ENCODE results near the gene NIPA2. TPM values are rescaled to one million over a fixed set of nuclear protein-coding genes. Genes with fewer than 3 reads are reported as not detected.

Gene NIPA2
- total RNA-seq, 2 donors from 2014 or later = 32.0 to 34.5 TPM

DNA sequence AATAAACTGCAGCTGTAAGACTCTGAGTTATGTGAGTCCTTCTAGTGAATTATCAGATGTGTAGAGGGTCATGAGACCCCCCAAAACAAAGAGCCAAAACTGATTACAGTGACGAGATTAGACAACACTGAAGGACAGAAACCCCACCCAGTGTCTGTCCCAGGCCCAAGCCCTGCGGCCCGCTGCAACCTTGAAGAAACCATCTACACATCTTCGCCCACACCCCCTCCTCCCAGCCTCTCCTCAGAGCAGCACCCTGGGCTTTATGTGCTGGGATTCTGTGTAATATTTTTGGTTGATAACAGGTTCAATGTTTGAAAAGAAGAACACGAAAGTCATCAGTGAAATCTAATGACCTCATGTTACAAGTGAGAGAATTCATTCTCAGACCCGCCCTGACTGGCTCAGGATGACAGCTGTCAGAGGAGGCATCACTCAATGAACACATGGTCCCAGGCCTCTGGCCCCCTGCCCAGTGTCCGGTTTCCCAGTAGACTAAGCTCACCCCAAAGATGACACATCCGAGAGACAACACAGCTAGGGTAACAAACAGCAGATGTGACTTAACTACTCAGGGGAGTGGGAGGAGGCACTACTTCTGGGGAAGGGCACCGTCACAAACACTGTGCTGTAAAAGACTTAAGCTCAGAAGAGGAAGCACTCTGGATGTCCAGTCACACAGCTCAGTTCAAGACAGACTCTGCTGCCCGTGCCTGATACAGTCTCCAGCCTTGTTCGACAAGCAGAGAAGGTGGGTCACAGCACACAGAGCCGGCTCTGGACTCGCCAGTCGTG is 48.9 kb downstream of the NIPA2 start:
- peaks cover 4% of the 10 kb centered on the region for H3K36me3 Mint-ChIP-seq (ENCODE audit: low read depth)
- no peak overlapping the region for H3K4me3 Mint-ChIP-seq
- H3K9me3 ChIP-seq (ENCODE audit: control insufficient read depth, low read length, poor library complexity, severe bottlenecking) = no peaks in the 10 kb centered on the region
- DNase-seq = no peak
- H3K27me3 Mint-ChIP-seq = no peaks in the 10 kb centered on the region
- no peak overlapping the region for H3K27ac Mint-ChIP-seq
- H3K4me1 Mint-ChIP-seq = peaks cover 5% of the 10 kb centered on the region
- no peak for ATAC-seq

DNA sequence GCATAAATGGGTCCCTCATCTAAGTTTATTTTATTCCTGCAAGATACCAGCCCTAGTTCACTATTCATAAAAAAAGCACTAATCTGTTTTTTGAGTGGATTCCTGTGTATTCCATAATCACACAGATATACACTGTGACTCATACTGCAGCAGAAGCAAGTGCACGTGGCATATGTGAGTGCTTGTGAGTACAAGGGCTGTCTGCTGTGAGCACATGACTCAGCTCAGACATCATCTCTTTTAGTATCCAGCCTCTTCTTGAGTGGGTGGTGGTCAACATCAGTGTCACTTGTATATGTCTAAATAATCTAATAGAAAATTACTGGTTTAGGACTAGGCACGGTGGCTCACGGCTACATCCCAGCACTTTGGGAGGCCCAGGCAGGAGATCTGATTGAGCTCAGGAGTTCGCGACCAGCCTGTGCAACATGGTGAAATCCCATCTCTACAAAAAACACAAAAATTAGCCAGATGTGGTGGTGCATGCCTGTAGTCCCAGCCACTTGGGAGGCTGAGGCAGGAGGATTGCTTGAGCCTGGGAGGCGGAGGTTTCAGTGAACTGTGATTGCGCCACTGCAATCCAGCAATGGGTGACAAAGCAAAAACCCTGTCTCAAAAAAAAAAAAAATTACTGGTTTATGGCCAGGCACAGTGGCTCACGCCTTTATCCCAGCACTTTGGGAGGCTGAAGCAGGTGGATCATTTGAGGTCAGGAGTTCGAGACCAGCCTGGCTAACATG is 49.8 kb downstream of the NIPA2 start:
- H3K27me3 Mint-ChIP-seq = no peaks in the 10 kb centered on the region
- H3K4me1 Mint-ChIP-seq = peaks cover 5% of the 10 kb centered on the region
- DNase-seq (no peak), ATAC-seq (no peak)
- peaks cover 6% of the 10 kb centered on the region for H3K36me3 Mint-ChIP-seq (ENCODE audit: low read depth)
- H3K9me3 ChIP-seq (ENCODE audit: control insufficient read depth, low read length, poor library complexity, severe bottlenecking) = no peaks in the 10 kb centered on the region
- no peak overlapping the region for H3K4me3 Mint-ChIP-seq
- no peak overlapping the region for H3K27ac Mint-ChIP-seq

DNA sequence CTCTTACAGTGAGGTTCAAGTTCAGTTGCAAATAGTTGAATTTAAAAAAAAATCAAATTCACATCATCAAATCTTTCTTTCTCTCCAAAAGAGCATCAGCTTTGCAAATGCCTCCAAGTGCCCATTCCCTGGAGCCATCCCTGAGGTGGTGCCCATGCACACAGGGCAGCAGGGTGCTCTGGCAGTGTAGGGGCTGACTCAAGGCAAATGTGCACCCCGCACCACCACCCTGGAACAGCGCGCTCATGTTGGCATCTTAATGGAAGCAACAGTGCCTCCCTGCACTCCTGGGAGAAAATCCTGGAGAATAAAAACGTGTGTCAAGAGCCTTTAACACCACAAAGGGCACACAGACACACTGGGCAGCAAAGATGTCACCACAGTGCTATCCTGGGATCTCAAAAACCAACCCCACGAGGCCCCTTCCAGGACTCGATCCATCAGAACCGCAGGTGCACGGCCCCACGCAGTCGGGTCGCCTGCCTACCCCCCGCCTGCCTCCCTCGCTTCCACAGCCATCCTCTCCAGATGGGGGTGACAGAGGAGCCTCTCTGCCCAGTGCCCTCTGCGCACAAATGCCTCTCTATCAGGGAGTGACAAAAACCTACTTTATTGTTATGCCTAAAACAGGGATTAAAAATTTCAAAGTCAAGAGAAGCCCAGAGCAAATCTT is 50.8 kb downstream of the NIPA2 start:
- Mint-ChIP-seq H3K4me3 (no peak overlapping the region), H3K4me1 (peaks cover 3% of the 10 kb centered on the region), H3K36me3 (ENCODE audit: low read depth) (peaks cover 6% of the 10 kb centered on the region), H3K27me3 (no peaks in the 10 kb centered on the region), H3K27ac (peak overlapping the region; percentile 16)
- ATAC-seq = no peak
- no peaks in the 10 kb centered on the region for H3K9me3 ChIP-seq (ENCODE audit: control insufficient read depth, low read length, poor library complexity, severe bottlenecking)
- no peak for DNase-seq

DNA sequence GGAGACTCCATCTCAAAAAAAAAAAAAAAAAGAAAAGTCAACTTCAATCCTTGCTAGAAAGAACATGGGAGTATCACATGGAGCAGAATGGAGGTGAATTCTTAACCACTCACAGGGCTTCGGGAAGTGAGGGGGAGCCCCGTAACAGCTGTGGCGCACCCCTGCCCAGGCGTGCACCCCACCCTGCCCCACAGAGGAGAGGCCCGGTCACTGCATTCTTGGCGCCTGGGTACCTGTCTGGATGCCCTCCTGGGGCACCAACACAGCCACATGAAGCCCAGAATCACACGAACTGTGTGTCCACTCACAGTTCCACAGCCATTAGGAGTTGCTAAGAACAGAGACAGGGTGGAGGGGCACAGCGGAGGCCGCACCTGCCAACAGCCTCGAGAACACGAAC is 51.8 kb downstream of the NIPA2 start:
- H3K27me3 Mint-ChIP-seq = no peaks in the 10 kb centered on the region
- DNase-seq (no peak), ATAC-seq (no peak)
- no peaks in the 10 kb centered on the region for H3K9me3 ChIP-seq (ENCODE audit: control insufficient read depth, low read length, poor library complexity, severe bottlenecking)
- H3K27ac Mint-ChIP-seq = no peak overlapping the region
- peaks cover 3% of the 10 kb centered on the region for H3K4me1 Mint-ChIP-seq
- H3K36me3 Mint-ChIP-seq (ENCODE audit: low read depth) = peaks cover 6% of the 10 kb centered on the region
- no peak overlapping the region for H3K4me3 Mint-ChIP-seq

DNA sequence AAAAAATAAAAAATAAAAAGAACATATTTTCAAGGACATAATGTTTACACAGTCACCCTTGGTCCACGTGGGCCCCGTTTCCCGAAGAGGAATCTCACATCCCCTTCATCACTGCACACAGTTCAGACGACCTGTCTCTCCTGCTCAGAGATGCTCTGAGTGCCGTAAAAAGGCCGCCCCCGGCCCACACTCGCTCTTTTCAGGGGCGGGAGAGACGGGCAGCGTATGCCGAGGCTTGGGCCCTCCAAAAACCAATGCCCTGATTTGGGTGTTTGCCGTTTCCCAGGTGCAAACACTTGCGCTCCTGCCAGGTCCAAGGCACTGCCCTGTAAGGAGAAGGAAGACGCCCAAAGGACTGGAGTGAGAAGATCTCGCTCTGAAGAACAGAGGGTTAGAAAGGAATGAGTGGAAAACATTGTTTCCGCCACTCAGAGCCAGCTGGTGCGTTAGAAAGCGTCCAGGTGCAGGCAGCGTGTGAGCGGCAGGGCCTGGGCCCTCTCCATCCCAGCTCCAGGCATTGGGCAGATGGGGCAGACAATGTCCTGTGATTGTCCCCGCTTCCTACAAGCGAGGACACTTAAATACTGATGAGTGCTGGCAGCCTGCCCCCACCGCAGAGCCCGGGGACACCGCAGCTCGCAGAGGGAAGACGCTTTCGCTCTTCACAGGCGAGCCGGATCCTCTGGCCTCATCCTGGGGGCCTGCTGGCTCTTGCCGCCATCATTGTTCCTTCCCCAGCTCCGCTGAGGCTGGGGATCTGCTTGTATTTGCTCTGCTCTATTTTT is 53.2 kb downstream of the NIPA2 start:
- Mint-ChIP-seq H3K4me1 (peaks cover 3% of the 10 kb centered on the region), H3K27ac (peak overlapping the region; percentile 88), H3K27me3 (no peaks in the 10 kb centered on the region), H3K36me3 (ENCODE audit: low read depth) (peaks cover 6% of the 10 kb centered on the region), H3K4me3 (no peak overlapping the region)
- H3K9me3 ChIP-seq (ENCODE audit: control insufficient read depth, low read length, poor library complexity, severe bottlenecking) = no peaks in the 10 kb centered on the region
- no peak for ATAC-seq
- no peak for DNase-seq

DNA sequence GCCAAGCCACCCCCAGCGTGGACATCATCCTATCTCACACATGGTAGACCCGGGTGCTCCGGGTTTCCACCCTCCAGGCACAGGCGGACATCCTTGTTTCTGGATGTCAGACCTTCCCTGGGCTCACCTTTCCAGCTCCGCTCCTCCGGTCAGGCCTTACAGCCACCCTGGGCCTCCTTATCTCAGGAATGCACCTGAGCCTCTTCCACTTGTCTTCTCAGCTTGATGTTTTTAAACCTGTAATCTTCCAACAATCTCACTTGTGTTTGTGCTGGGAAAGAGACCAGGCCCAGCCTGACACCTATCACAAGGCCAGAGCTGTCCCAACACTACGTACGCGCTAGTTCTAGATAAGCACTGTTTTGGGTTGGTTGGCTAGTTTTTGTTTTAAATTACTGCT is 53.9 kb downstream of the NIPA2 start:
- DNase-seq (no peak), ATAC-seq (no peak)
- Mint-ChIP-seq H3K36me3 (ENCODE audit: low read depth) (peaks cover 6% of the 10 kb centered on the region), H3K27ac (peak overlapping the region; percentile 88), H3K4me3 (no peak overlapping the region), H3K27me3 (no peaks in the 10 kb centered on the region), H3K4me1 (peaks cover 3% of the 10 kb centered on the region)
- H3K9me3 ChIP-seq (ENCODE audit: control insufficient read depth, low read length, poor library complexity, severe bottlenecking) = no peaks in the 10 kb centered on the region

DNA sequence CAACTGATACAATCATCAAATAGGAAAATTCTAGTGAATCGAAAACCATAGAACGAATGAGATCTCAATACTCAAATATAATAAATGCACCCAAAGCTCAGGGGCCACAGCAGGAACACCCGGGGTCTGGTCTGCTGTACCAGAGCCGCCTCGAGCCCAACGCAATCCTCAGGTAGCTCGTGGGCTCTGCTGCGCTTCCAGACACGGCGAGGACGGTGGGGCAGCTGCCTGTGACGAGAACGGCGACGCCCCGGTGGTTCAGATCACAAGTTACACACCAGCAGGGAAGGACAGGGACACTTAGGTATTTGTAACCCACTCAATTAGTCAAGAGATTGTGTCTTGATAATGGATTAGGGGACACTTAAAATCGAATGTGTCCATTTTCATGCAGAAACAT is 54.6 kb downstream of the NIPA2 start:
- Mint-ChIP-seq H3K4me1 (peaks cover 3% of the 10 kb centered on the region), H3K4me3 (no peak overlapping the region), H3K36me3 (ENCODE audit: low read depth) (peaks cover 8% of the 10 kb centered on the region)

DNA sequence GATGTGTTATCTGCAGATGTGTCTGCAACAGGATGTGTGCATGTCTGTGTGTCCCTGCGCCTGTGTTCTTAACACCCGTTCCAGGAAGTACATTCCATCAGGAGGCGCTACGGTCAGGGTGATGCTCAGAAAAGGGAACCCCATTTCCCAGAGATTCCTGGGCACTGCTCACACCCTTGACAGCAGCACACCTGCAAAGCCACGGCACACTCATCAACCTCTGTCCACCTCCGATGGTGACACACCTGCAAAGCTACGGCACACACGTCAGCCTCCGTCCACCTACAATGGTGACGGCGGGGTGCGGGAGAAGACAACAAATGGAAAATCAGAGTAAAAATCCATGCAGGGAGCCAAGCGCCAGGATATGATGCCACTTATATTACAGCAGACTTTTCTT is 55.4 kb downstream of the NIPA2 start:
- H3K36me3 Mint-ChIP-seq (ENCODE audit: low read depth) = peaks cover 8% of the 10 kb centered on the region
- H3K27me3 Mint-ChIP-seq = no peaks in the 10 kb centered on the region
- H3K27ac Mint-ChIP-seq = no peak overlapping the region
- H3K4me3 Mint-ChIP-seq = no peak overlapping the region
- H3K4me1 Mint-ChIP-seq = peaks cover 3% of the 10 kb centered on the region
- ATAC-seq (no peak), DNase-seq (no peak)
- no peaks in the 10 kb centered on the region for H3K9me3 ChIP-seq (ENCODE audit: control insufficient read depth, low read length, poor library complexity, severe bottlenecking)

More for the DNA sequence above, 54.6 kb downstream of the NIPA2 start:
- DNase-seq = no peak
- no peaks in the 10 kb centered on the region for H3K9me3 ChIP-seq (ENCODE audit: control insufficient read depth, low read length, poor library complexity, severe bottlenecking)
- ATAC-seq = no peak
- Mint-ChIP-seq H3K27me3 (no peaks in the 10 kb centered on the region), H3K27ac (peak overlapping the region; percentile 88)

DNA sequence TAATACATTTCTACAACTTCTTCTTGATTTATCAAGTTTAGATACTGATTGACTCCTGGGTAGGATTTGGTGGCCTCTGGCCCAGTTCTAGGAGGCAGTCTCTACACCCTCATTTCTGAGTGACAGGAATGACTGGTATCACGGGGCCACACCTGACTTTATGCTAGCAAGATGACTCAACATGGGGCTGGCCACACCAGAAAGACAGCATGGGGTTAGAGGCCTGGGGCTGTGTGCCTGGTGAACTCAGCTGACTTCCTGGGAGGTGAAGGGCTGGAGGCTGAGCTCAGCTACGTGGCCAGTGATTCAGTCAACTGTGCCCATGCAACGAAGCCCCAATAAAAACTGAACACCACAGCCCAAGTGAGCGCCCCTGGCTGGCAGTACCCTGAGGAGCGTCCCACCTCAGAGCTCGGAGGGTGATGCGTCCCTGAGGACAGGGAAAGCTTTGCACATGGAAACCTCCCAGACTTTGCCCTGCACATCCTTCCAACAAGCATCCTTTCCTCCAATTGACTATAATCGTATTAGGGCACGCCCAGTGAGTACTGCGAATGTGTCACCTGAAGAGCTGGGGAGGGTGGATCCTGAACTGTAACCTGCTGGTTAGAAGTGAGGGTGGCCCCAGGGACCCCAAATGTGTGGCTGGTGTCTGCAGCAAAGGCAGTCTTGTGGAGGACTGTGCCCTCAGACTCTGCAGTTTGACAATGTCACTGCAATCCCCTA is 57.2 kb downstream of the NIPA2 start:
- ATAC-seq (no peak), DNase-seq (no peak)

DNA sequence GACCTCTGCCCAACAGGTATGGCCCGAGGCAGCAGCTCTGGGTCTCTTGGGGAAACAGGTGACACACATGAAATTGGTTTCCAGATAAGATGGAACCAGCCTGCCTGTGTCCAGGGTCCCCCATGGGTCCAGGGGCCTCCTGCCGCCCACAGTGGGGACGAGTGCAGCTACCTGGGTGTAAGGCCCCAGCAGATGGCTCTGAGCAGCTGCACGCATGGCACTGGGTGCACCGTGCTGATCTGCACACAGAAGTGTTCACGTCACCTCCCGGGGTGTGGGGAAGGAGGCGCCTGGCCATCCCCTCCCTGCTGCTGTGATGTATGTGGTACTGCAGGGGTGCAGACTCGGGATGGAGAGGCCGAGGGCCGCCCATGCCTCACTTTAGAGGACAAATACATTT is 63.6 kb downstream of the NIPA2 start:
- ATAC-seq = no peak
- no peak overlapping the region for H3K27ac Mint-ChIP-seq
- no peaks in the 10 kb centered on the region for H3K27me3 Mint-ChIP-seq
- H3K9me3 ChIP-seq (ENCODE audit: control insufficient read depth, low read length, poor library complexity, severe bottlenecking) = no peaks in the 10 kb centered on the region
- no peak for DNase-seq
- H3K4me3 Mint-ChIP-seq = no peak overlapping the region
- H3K4me1 Mint-ChIP-seq = no peaks in the 10 kb centered on the region
- peaks cover 2% of the 10 kb centered on the region for H3K36me3 Mint-ChIP-seq (ENCODE audit: low read depth)

More for the DNA sequence above, 57.2 kb downstream of the NIPA2 start:
- Mint-ChIP-seq H3K36me3 (ENCODE audit: low read depth) (peaks cover 8% of the 10 kb centered on the region), H3K4me3 (no peak overlapping the region), H3K27me3 (no peaks in the 10 kb centered on the region), H3K4me1 (peaks cover 3% of the 10 kb centered on the region), H3K27ac (no peak overlapping the region)
- H3K9me3 ChIP-seq (ENCODE audit: control insufficient read depth, low read length, poor library complexity, severe bottlenecking) = no peaks in the 10 kb centered on the region

DNA sequence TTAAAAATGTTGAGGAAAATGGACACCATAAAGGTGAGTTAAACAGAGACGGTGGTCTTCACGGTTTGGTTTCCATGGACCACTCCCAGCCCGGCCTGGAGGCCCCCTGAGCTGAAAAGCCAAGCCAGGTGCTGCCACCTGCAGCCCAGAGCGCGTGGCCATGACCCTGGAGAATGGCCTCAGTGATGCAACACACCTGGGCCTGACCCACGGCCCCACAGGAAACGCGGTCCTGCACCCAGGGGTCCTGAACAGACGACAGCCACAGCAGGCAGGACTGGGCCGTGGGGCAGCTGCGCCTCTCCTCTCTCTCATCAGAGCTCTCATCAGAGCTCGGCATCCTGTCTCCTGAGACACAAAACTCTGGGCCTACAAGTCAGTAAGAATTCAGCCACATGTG is 64.1 kb downstream of the NIPA2 start:
- no peaks in the 10 kb centered on the region for H3K9me3 ChIP-seq (ENCODE audit: control insufficient read depth, low read length, poor library complexity, severe bottlenecking)
- Mint-ChIP-seq H3K27ac (no peak overlapping the region), H3K36me3 (ENCODE audit: low read depth) (peaks cover 2% of the 10 kb centered on the region), H3K27me3 (no peaks in the 10 kb centered on the region), H3K4me1 (no peaks in the 10 kb centered on the region), H3K4me3 (no peak overlapping the region)
- no peak for ATAC-seq
- no peak for DNase-seq

DNA sequence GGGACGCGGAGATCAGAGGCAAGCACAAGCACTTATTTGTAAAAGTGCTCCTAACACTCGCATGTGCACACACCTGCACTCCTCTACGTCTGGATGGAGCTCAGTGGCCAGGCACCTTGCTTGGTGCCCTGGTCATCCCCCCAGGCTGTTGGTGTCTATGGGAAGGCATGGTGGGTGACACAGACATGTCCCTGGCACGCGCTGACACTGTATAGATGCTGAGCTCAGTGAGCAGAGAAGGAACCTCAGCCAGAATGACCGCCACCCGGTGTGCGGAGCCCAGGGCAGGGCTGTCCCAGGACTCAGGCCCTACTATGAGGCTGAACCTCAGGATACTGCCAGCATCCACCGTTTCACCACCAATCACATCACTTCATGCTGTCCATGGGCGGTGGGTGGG is 64.5 kb downstream of the NIPA2 start:
- H3K36me3 Mint-ChIP-seq (ENCODE audit: low read depth) = peaks cover 3% of the 10 kb centered on the region
- no peak for DNase-seq
- ATAC-seq = no peak
- H3K27me3 Mint-ChIP-seq = no peaks in the 10 kb centered on the region
- no peak overlapping the region for H3K27ac Mint-ChIP-seq
- no peaks in the 10 kb centered on the region for H3K4me1 Mint-ChIP-seq
- H3K9me3 ChIP-seq (ENCODE audit: control insufficient read depth, low read length, poor library complexity, severe bottlenecking) = no peaks in the 10 kb centered on the region
- no peak overlapping the region for H3K4me3 Mint-ChIP-seq
